Keratinocyte (primary cell): Measurements from ENCODE around the gene TMEM184C.

Experiments used
- CTCF ChIP-seq, 3 experiments: IDR thresholded peaks in 1 of 3; conservative IDR thresholded peaks in 1 of 3; optimal IDR thresholded peaks in 1 of 3; 2 replicates in 2 of 3; 3 replicates in 1 of 3; pipeline versions ENCODE3 to v1.5.1; 2011; ENCODE audit warnings: low read length in 3 of 3, mild to moderate bottlenecking in 3 of 3, moderate library complexity in 2 of 3, control low read depth in 1 of 3, inconsistent platforms in 1 of 3; ENCODE audit not compliant: insufficient read depth in 2 of 3; ENCODE audit errors: extremely low read depth in 1 of 3
- EZH2 ChIP-seq: IDR thresholded peaks from one replicate; pipeline ENCODE4 v1.6.1; 2012; ENCODE audit warnings: inconsistent platforms, mild to moderate bottlenecking, low read length, moderate library complexity

GRCh38 chr4:147629783-147630730 lies 12.9 kb downstream of the TMEM184C start:
- TF ChIP-seq CTCF (optimal IDR thresholded peaks at IDR 0.05 in 1 of 3, IDR thresholded peaks at IDR 0.05 in 1 of 3, conservative IDR thresholded peaks at IDR 0.05 in 1 of 3; ENCODE audit: extremely low read depth in 1 of 3, insufficient read depth in 2 of 3, low read length in 3 of 3) (no peak), EZH2 (no peak)
